SKM-1 (cell line): ENCODE results near the gene TUBGCP5.
"Not testable (repeated sequence)": the region's sequence is repeated elsewhere in the genome, so short reads cannot be mapped to it uniquely, and the experiment has no call there.

Experiments used
- DNase-seq: peaks from one replicate; lab custom pipeline; 2025; ENCODE audit not compliant: unreplicated experiment; lab: John Stamatoyannopoulos, UW

The TUBGCP5 gene

DNA sequence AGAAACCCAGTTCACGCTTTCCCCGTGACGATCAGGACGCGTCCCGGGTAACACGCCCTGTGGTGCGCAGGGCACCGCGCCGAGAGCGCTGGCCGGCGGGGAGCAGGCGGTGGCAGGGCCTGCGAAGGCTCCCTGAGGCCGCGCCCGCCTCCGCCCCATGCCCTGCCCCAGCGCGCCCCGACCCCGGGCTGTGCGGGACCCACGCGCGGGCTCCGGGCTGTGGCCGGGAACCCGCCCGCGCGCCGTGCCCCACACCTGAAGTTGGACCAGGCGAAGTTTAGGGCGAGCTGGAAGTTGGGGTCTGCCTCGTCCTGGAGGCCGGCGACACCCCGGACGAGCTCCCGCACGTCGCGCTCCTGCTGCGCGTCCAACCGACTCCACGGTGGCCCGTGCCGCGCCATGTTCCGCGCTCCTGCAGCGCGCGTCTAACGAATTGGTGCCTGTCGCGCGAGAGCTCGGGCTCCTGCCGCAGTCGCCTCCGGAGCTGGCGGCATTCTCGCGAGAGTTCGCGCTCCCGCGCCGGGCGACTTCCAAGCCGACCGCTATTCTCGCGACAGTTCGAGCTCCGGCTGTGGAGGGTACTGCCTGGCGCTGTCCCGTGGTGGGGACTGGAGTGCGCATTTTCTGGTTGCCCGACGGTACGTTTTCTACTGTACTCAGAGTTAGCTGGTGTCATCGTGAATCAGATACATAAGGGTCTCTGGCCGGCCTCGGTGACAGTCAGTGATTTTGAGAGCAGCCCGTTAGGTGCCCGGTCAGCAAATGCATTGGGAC lies at the start of gene TUBGCP5:
Gene TUBGCP5, minus strand, starts transcription at position 427 of the 774 bp plus-strand sequence. Its CDS starts 26 bp downstream, at position 401.
- DNase-seq, result peak; percentile 91

- DNase-seq, result no peak
Observed at GRCh38 chr15:23083115-23083514, 43.7 kb upstream of the TUBGCP5 start.

DNA sequence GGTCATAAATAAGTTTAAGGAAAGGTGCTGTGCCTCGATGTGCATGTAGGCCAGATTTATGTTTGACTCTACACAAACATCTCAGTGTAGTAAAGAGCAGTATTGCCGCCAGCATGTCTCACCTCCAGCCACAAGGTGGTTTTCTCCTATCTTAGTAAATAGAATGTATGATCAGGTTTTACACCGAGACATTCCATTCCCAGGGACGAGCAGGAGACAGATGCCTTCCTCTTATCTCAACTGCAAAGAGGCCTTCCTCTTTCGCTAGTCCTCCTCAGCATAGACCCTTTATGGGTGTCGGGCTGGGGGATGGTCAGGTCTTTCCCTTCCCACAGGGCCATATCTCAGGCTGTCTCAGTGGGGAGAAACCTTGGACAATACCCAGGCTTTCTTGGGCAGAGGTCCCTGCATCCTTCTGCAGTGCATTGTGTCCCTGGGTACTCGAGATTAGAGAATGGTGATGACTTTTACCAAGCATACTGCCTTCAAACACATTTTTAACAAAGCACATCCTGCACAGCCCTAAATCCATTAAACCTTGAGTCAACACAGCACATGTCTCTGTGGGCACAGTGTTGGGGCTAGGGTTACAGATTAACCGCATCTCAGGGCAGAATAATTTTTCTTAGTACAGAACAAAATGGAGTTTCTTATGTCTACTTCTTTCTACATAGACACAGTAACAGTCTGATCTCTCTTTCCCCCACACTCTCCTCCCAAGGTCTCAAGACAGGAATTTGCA lies 42.8 kb upstream of the TUBGCP5 start:
- DNase-seq, result not testable (repeated sequence)

DNA sequence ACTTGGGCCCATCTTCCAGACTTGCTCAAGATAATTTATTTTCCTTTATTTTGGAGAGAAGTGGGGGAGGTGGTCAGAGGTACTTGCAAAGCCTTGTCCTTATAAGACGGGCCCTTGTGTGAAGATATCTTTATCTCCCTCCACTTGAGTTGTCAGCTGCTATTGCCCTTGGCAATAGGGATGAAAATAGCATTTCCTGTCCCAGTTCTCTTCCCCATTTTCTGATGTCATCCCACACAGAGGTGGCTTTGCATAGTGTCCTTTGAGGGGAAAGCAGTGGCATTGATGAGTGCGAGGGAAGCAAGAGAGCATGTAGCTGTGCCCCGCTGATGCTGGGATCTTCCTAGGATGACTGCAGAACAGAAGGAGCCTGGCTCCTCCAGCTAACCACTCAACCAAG lies 41.9 kb upstream of the TUBGCP5 start:
- no peak for DNase-seq

- no peak for DNase-seq
Observed at GRCh38 chr15:23079766-23080165, 40.4 kb upstream of the TUBGCP5 start.

- no peak for DNase-seq
Observed at GRCh38 chr15:23075927-23076326, 36.6 kb upstream of the TUBGCP5 start.

DNA sequence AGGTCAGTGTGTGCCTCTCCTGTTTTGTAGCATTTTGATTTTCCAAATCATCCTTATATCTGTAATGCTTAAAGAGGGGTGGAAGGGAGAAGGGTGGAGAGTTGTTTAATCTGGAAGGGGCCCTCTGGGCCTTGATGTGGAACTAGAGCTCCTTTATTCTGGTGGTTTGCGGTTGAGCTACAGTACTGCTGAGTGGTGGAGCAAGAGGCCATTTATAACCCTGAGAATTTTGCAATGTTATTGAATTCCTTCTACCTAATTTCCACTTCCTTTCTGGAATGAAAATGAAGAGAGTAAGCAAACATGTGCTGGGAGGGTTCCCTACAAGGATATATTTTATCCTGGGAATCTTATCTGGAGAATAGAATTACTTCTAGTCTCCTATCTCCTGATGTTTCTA lies 35.3 kb upstream of the TUBGCP5 start:
- DNase-seq, result peak; percentile 35

DNA sequence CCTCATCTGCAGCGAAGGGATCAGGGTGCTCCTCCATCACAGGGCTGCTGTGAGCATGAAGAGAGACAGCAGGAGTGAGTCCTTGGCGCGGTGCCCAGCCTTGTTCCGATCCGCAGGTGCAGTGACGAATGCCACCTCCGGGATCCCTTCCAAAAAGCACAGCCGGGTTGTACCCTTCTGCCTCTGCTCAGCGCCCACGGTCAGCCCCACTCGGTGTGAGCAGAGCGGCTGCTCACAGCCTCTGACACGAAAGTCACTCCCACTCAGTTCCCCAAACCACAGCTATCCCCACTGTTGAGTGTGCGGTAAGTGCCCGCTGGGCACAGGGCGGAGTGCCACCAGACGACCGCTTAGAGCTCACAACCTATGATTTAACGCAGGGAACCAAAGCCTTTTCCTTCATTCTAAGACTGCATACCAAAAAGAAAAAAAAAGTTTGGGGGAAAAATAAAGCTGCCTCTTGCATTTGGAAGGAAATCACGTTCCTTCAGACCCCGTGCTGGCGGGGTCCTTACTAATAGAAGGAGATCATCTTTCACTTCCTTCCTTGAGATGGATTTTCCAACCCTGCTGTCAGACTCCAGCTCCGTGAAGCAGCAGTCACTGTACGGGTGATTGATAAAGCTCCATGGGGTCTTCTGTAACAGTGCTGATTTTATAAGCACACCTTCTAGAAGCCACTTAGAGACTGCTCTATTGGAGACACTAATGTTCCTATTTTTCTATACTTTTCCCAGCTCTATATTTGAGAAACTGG lies 34.7 kb upstream of the TUBGCP5 start:
- DNase-seq, result no peak

DNA sequence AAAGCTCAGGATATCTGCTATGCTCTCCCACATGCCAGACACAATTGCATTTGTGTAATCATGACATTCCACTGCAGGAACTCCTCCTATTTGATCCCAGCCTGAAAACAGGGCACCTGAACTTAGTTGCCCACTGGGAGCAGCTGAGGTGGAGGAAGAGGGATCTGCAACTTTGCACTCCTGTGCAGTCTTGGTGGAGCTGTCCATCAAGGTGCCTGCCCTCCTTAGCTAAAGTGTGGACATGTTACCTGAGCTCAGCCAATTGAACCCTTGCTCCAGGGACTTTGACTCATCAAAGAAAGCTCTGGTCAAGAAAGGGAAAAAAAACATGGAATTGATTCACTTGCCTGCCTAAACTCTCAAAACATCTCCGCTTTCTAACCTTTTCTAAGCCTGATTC lies 33.3 kb upstream of the TUBGCP5 start:
- DNase-seq, result no peak

DNA sequence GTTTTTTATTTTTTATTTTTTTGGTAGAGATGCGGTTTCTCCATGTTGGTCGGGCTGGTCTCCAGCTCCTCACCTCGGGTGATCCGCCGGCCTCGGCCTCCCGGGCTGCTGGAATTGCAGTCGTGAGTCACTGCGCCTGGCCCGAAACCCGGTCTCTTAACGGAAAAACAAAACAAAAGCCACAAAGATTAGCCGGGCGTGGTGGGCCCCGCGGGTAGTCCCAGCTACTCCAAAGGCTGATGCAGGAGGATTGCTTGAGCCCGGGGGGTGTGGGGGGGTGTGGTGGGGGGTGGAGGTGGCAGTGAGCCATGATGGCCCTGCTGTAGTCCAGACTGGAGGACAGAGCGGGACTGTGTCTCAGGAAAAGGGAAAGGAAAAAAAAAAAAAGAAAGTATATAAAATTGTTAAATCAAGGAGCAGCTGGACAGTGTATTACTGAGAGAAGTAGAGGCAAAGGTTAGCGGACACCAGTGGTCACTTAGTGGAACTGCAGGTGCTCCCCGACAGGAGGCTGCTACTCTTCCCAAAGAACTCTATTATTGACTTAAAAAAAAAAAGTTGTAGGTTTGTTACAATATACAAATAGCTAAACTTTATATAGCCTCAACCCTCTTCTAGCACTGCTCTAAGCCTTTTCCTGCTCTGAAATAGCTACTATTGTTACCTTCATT lies 30.3 kb upstream of the TUBGCP5 start:
- DNase-seq, result no peak

DNA sequence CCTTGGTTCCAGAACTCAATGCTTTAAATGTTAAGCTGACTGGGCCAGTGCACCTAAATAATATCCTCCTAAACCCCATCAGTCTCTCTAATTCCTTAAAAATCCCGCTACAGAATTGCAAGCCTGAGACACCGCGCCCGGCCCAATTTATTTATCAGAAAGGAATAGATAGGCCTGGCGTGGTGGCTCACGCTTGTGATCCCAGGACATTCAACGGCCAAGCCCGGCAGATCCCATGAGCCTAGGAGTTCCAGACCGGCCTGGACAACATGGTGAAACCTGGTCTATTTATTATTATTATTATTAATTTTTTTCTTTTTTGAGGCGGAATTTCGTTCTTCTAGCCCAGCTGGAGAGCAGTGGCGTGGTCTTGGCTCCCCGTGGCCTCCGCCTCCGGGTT lies 28.0 kb upstream of the TUBGCP5 start:
- DNase-seq, result no peak

DNA sequence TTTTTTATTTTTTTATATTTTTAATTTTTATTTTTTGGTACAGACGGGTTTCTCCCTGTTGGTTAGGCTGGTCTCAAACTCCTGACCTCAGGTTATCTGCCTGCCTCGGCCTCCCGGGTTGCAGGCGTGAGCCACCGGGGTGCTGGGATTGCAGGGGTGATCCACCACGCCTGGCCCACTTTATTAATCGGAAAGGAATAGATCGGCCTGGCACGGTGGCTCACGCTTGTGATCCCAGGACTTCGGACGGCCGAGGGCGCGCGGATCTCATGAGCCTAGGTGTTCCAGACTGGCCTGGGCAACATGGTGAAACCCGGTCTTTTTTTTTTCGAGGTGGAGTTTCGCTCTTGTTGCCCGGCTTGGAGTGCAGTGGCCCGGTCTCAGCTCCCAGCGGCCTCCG lies 26.5 kb upstream of the TUBGCP5 start:
- DNase-seq, result no peak

- DNase-seq, result no peak
Observed at GRCh38 chr15:23064156-23064555, 24.8 kb upstream of the TUBGCP5 start.

- no peak for DNase-seq
Observed at GRCh38 chr15:23057707-23058106, 18.3 kb upstream of the TUBGCP5 start.

- no peak for DNase-seq
Observed at GRCh38 chr15:23055316-23055715, 15.9 kb upstream of the TUBGCP5 start.

GRCh38 chr15:23052522-23052921 lies 13.2 kb upstream of the TUBGCP5 start:
- no peak for DNase-seq

DNA sequence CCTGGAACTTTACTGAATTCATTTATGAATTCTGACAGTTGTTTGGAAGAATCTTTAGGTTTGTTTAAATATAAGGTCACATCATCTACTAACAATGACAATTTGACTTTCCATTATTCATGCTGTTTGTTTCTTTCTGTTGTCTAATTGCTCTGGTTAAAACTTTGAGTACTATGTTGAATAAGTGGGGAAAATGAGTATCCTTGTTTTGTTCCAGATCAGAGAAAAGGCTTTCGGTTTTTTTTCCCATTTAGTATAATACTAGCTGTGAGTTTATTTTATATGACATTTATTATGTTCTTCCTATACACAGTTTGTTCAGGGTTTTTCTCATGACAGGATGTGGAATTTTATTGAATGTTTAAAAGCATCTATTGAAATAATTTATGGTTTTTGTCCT lies 11.3 kb upstream of the TUBGCP5 start:
- DNase-seq, result no peak

DNA sequence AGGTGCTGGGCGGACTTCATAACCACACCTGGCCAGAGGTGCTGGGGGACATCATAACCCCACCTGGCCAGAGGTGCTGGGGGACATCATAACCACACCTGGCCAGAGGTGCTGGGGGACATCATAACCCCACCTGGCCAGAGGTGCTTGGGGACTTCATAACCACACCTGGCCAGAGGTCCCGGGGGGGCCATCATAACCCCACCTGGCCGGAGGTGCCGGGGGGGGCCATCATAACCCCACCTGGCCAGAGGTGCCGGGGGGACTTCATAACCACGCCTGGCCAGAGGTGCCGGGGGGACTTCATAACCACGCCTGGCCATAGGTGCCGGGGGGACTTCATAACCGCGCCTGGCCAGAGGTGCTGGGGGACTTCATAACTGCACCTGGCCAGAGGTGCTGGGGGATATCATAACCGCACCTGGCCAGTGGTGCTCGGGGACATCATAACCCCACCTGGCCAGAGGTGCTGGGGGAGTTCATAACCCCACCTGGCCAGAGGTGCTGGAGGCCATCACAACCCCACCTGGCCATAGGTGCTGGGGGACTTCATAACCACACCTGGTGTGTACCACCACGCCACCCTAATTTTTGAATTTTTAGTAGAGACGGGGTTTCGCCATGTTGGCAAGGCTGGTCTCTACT lies 10.7 kb upstream of the TUBGCP5 start:
- no peak for DNase-seq

- DNase-seq, result not testable (repeated sequence)
Observed at GRCh38 chr15:23048572-23049282, 9.4 kb upstream of the TUBGCP5 start.

DNA sequence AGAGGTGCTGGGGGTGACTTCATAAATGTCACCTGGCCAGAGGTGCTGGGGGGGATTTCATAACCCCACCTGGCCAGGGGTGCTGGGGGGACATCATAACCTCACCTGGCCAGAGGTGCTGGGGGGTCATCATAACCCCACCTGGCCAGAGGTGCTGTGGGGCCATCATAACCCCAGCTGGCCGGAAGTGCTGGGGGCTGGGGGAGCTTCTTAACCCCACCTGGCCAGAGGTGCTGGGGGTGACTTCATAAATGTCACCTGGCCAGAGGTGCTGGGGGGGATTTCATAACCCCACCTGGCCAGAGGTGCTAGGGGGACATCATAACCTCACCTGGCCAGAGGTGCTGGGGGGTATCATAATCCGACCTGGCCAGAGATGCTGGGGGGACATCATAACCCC lies 4.6 kb upstream of the TUBGCP5 start:
- not testable (repeated sequence) for DNase-seq
